Mammary epithelial cell (primary cell): ENCODE results near the gene DSCAM.

Source experiments
- EZH2 ChIP-seq: IDR thresholded peaks from 2 replicates; pipeline ENCODE4 v1.6.1; 2012; ENCODE audit warnings: low read length, inconsistent platforms, borderline replicate concordance
- TF ChIP-seq, protein P1 (sequence below), 2 donors: IDR thresholded peaks in 1 of 2; conservative IDR thresholded peaks in 1 of 2; 2 replicates each; pipeline ENCODE4 v1.5.1; 2011 to 2012; ENCODE audit warnings: inconsistent platforms in 2 of 2, low read length in 2 of 2, mild to moderate bottlenecking in 2 of 2, control low read depth in 1 of 2, low read depth in 1 of 2; ENCODE audit not compliant: insufficient read depth in 1 of 2; ENCODE audit errors: extremely low read depth in 1 of 2

- TF ChIP-seq, protein P1, sequence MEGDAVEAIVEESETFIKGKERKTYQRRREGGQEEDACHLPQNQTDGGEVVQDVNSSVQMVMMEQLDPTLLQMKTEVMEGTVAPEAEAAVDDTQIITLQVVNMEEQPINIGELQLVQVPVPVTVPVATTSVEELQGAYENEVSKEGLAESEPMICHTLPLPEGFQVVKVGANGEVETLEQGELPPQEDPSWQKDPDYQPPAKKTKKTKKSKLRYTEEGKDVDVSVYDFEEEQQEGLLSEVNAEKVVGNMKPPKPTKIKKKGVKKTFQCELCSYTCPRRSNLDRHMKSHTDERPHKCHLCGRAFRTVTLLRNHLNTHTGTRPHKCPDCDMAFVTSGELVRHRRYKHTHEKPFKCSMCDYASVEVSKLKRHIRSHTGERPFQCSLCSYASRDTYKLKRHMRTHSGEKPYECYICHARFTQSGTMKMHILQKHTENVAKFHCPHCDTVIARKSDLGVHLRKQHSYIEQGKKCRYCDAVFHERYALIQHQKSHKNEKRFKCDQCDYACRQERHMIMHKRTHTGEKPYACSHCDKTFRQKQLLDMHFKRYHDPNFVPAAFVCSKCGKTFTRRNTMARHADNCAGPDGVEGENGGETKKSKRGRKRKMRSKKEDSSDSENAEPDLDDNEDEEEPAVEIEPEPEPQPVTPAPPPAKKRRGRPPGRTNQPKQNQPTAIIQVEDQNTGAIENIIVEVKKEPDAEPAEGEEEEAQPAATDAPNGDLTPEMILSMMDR (conservative IDR thresholded peaks at IDR 0.05 in 1 of 2, IDR thresholded peaks at IDR 0.05 in 1 of 2; ENCODE audit: extremely low read depth in 1 of 2, insufficient read depth in 1 of 2, low read depth in 1 of 2, low read length in 2 of 2) = no peak
- no peak for TF ChIP-seq EZH2
Measured at GRCh38 chr21:40331804-40332203, 515.2 kb downstream of the DSCAM start.
